ENCODE results near the gene ITPR2. TPM values are rescaled to one million over a fixed set of nuclear protein-coding genes. Genes with fewer than 3 reads are reported as not detected.

ITPR2 gene
- total RNA-seq, 1 donor from 2014 or later: 77.9 TPM

GRCh38 chr12:26872625-26873024, 39.6 kb upstream of the ITPR2 start:
- Mint-ChIP-seq H3K9me3 (ENCODE audit: unreplicated experiment) (no peaks in the 10 kb centered on the region), H3K4me1 (ENCODE audit: low read depth, unreplicated experiment) (peaks cover 8% of the 10 kb centered on the region), H3K36me3 (ENCODE audit: unreplicated experiment) (peaks cover 3% of the 10 kb centered on the region), H3K27me3 (ENCODE audit: unreplicated experiment) (no peaks in the 10 kb centered on the region), H3K27ac (ENCODE audit: unreplicated experiment) (no peak overlapping the region), H3K4me3 (ENCODE audit: unreplicated experiment) (no peak overlapping the region)
- DNase-seq: no peak
- TF ChIP-seq CTCF (IDR thresholded peaks at IDR 0.05; ENCODE audit: partially characterized antibody, unreplicated experiment): no peak

GRCh38 chr12:26871985-26872384, 39.0 kb upstream of the ITPR2 start:
- H3K27ac Mint-ChIP-seq (ENCODE audit: unreplicated experiment): no peak overlapping the region
- no peak for TF ChIP-seq CTCF (IDR thresholded peaks at IDR 0.05; ENCODE audit: partially characterized antibody, unreplicated experiment)
- H3K4me1 Mint-ChIP-seq (ENCODE audit: low read depth, unreplicated experiment): peaks cover 8% of the 10 kb centered on the region
- H3K4me3 Mint-ChIP-seq (ENCODE audit: unreplicated experiment): no peak overlapping the region
- H3K36me3 Mint-ChIP-seq (ENCODE audit: unreplicated experiment): no peaks in the 10 kb centered on the region
- no peak for DNase-seq
- no peaks in the 10 kb centered on the region for H3K27me3 Mint-ChIP-seq (ENCODE audit: unreplicated experiment)
- no peaks in the 10 kb centered on the region for H3K9me3 Mint-ChIP-seq (ENCODE audit: unreplicated experiment)

DNA sequence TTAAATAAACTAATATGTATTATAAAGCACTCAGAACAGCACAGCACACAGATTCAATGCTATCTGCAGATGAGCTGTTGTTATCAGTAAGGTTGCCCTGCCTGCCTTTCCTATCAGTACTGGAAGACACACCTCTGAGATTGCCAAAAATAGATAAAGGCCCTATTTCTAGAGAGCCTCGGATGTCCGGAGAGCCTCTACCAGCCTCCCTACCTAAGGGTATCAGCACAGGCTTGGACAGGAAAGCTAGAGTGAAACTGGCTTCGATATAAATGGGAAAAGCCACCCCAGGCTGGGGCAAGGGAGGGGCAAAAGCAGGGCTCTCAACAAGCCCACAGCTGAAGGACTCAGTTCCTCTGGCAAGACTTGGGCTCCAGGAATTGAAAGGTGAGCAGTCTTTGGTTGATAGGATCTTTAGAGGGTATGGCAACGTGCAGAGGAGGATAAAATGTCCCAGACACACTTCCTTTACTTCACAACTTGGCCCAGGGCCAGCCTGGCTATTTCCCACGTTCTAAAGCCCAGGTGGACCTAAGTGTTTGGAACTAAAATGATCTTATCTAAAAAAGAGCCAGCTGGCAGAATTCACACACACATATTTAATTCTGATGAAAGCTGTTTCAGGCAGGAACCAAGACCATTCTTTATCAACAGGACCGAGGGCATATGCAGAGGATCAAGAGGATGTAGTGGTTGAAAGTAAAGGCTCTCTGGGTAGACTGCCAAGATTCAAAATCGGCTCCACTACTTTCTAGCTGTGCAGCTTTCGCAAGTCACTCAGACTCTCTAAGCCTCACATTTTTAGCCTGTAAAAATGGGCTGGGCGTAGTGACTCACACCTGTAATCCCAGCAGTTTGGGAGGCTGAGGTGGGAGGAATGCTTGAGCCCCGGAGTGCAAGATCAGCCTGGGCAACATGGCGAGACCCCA, 37.8 kb upstream of the ITPR2 start:
- Mint-ChIP-seq H3K27ac (ENCODE audit: unreplicated experiment) (no peak overlapping the region), H3K36me3 (ENCODE audit: unreplicated experiment) (no peaks in the 10 kb centered on the region), H3K4me3 (ENCODE audit: unreplicated experiment) (no peak overlapping the region), H3K9me3 (ENCODE audit: unreplicated experiment) (no peaks in the 10 kb centered on the region), H3K4me1 (ENCODE audit: low read depth, unreplicated experiment) (peaks cover 8% of the 10 kb centered on the region), H3K27me3 (ENCODE audit: unreplicated experiment) (no peaks in the 10 kb centered on the region)
- TF ChIP-seq CTCF (IDR thresholded peaks at IDR 0.05; ENCODE audit: partially characterized antibody, unreplicated experiment): no peak
- no peak for DNase-seq

GRCh38 chr12:26869908-26870459, 37.0 kb upstream of the ITPR2 start:
- H3K27me3 Mint-ChIP-seq (ENCODE audit: unreplicated experiment): no peaks in the 10 kb centered on the region
- no peak for DNase-seq
- no peaks in the 10 kb centered on the region for H3K9me3 Mint-ChIP-seq (ENCODE audit: unreplicated experiment)
- peaks cover 8% of the 10 kb centered on the region for H3K4me1 Mint-ChIP-seq (ENCODE audit: low read depth, unreplicated experiment)
- H3K36me3 Mint-ChIP-seq (ENCODE audit: unreplicated experiment): no peaks in the 10 kb centered on the region
- H3K27ac Mint-ChIP-seq (ENCODE audit: unreplicated experiment): no peak overlapping the region
- no peak overlapping the region for H3K4me3 Mint-ChIP-seq (ENCODE audit: unreplicated experiment)
- no peak for TF ChIP-seq CTCF (IDR thresholded peaks at IDR 0.05; ENCODE audit: partially characterized antibody, unreplicated experiment)

DNA sequence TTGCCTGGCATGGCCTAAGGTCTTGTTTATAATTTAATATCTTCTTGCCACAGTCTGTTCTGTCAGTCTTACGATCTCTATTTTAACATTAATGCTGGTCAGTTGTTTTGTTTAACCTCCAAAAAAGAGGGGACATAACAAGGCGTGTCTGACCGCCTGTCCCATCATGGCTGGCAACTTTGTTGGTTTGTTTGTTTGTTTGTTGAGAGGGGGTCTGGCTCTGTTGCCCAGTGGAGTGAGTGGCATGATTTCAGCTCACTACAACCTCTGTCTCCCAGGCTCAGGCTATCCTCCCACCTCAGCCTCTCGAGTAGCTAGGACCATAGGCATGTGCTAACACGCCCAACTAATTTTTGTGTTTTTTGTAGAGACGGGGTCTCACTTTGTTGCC, 36.1 kb upstream of the ITPR2 start:
- Mint-ChIP-seq H3K4me1 (ENCODE audit: low read depth, unreplicated experiment) (peaks cover 8% of the 10 kb centered on the region), H3K36me3 (ENCODE audit: unreplicated experiment) (no peaks in the 10 kb centered on the region), H3K9me3 (ENCODE audit: unreplicated experiment) (no peaks in the 10 kb centered on the region), H3K4me3 (ENCODE audit: unreplicated experiment) (no peak overlapping the region), H3K27ac (ENCODE audit: unreplicated experiment) (no peak overlapping the region), H3K27me3 (ENCODE audit: unreplicated experiment) (no peaks in the 10 kb centered on the region)
- DNase-seq: no peak
- no peak for TF ChIP-seq CTCF (IDR thresholded peaks at IDR 0.05; ENCODE audit: partially characterized antibody, unreplicated experiment)

All from glutamatergic neuron (in vitro differentiated cells).